Muscle of leg (tissue), 11 donors: ENCODE data around the gene GPC5. TPM values are rescaled to one million over a fixed set of nuclear protein-coding genes. Genes with fewer than 3 reads are reported as not detected.

Source experiments
- DNase-seq: peaks from one replicate; pipeline ENCODE4 v3.0.0; 2013
- H3K27ac ChIP-seq: one replicate; pipeline ENCODE4 v1.5.1; 2013; ENCODE audit warnings: mild to moderate bottlenecking, low read length, control low read depth
- H3K27me3 ChIP-seq: one replicate; pipeline ENCODE4 v1.6.1; 2013; ENCODE audit warnings: low read length; ENCODE audit not compliant: control insufficient read depth, insufficient read depth
- H3K36me3 ChIP-seq: one replicate; pipeline ENCODE4 v1.6.1; 2013; ENCODE audit warnings: low read length; ENCODE audit not compliant: control insufficient read depth, insufficient read depth
- H3K4me1 ChIP-seq: one replicate; pipeline ENCODE4 v1.6.1; 2013; ENCODE audit warnings: low read length; ENCODE audit not compliant: control insufficient read depth, insufficient read depth
- H3K4me3 ChIP-seq: one replicate; pipeline ENCODE4 v1.5.1; 2013; ENCODE audit warnings: low read length, control low read depth
- H3K9me3 ChIP-seq: replicated peaks from 2 replicates; pipeline ENCODE4 v1.6.1; 2013; ENCODE audit warnings: low read depth, low read length; ENCODE audit not compliant: control insufficient read depth
- WGBS: methylation state at CpG from one replicate; pipeline ENCODE4 v1.1.5; 2013; ENCODE audit warnings: missing lambda C conversion rate; ENCODE audit not compliant: insufficient coverage; 5-methylcytosine and 5-hydroxymethylcytosine counted together
- polyA plus RNA-seq, 8 donors: library from polyadenylated mRNA; unstranded; fragments of 120-200 nt; gene quantifications; one replicate each; pipeline versions ENCODE4 v1.2.1 to v1.2.3, GENCODE V29; 2013; ENCODE audit warnings: inconsistent platforms in 1 of 8, low replicate concordance in 1 of 8; ENCODE audit not compliant: insufficient read length in 8 of 8, insufficient read depth in 1 of 8
- total RNA-seq: library from RNA; stranded (reverse); fragments of 120-200 nt; gene quantifications from one replicate; pipeline ENCODE4 v1.2.4, GENCODE V29; 2013

Gene GPC5
- total and polyA plus RNA-seq, 9 donors = 0.15 to 2.1 (median 0.40) TPM

DNA sequence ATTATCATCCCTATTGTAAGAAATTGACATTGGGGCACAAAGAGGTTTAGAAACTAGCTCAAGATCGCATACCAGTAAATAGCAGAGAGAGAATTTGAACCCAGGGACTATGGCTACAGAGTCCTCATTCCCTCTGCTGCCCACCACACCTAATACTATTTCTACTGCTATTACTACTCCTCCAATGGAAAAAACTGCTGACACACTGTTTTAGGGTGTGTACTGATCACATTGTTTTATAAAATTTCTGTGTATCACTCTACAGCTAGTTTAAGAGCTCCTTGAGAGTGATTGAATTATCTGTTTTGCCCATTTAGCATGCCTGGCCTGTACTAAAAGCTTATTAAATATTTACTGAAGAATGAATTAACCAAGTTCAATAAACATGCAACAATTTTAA is 552.4 kb downstream of the GPC5 start:
- no peaks in the 10 kb centered on the region for H3K4me1 ChIP-seq
- no peak overlapping the region for H3K4me3 ChIP-seq
- WGBS = no CpG with 5 or more reads among the region's 1 CpG
- no peak overlapping the region for H3K27ac ChIP-seq
- no peaks in the 10 kb centered on the region for H3K27me3 ChIP-seq
- DNase-seq = no peak
- H3K9me3 ChIP-seq = no peaks in the 10 kb centered on the region
- H3K36me3 ChIP-seq = no peaks in the 10 kb centered on the region

DNA sequence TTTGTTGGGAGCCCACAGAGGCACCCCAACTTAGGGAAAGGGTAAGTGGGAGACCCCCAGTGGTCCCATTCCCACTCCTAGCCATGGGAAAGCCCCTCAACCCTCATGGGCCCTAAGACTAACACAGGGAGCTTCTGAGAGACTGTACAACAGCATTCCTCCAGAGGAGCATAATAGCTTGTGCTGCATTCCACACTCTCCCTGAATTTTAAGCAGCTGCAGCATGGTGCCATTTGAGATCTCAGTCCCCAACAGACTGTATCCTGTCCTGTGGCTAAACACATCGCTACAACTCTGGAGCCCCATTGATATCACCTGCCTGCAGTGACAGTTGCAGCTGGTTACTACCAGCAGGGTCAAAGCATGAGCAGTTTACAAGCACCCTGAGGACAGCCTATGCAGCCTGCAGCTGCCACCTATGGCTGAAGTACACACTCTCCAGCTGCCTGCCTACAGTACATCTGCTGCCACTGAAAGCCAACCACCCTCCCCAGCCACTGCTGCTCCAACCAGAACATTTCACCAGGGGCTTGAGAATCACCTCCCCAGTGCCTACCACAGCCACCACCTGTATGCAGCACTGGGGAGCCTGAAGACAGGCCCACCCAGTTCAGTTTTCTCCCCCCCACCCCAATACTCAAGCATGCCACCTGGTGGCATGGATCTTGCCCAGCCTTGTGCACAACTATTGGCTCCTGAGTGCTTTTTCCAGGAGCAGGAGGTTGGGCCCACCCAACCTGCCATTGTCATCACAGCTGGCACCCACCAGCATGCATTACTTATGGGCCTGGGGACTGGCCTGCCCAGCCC is 557.3 kb downstream of the GPC5 start:
- no peak for DNase-seq
- Histone ChIP-seq H3K36me3 (no peaks in the 10 kb centered on the region), H3K4me1 (no peaks in the 10 kb centered on the region), H3K27ac (no peak overlapping the region), H3K4me3 (no peak overlapping the region), H3K27me3 (no peaks in the 10 kb centered on the region), H3K9me3 (no peaks in the 10 kb centered on the region)
- WGBS = 92% methylated on average over 1 of the region's 1 CpG

DNA sequence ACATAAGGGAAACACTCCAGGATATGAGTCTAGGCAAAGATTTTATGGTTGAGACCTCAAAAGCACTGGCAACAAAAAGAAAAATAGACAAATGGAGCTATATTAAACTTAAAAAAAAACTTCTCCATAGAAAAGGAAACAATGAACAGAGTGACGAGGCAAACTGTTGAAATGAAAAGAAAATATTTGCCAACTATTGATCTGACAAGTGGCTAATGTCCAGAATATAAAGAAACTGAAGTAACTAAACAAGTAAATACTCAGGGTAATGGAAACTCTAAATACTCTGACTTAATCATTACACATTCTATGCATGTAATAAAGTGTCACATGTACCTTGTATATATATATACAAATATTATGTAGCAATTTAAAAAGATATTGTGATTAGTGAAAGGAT is 562.5 kb downstream of the GPC5 start:
- no peak overlapping the region for H3K4me3 ChIP-seq
- no peaks in the 10 kb centered on the region for H3K36me3 ChIP-seq
- no CpG with 5 or more reads among the region's 1 CpG for WGBS
- H3K27ac ChIP-seq = no peak overlapping the region
- no peaks in the 10 kb centered on the region for H3K4me1 ChIP-seq
- no peaks in the 10 kb centered on the region for H3K9me3 ChIP-seq
- H3K27me3 ChIP-seq = no peaks in the 10 kb centered on the region
- no peak for DNase-seq

DNA sequence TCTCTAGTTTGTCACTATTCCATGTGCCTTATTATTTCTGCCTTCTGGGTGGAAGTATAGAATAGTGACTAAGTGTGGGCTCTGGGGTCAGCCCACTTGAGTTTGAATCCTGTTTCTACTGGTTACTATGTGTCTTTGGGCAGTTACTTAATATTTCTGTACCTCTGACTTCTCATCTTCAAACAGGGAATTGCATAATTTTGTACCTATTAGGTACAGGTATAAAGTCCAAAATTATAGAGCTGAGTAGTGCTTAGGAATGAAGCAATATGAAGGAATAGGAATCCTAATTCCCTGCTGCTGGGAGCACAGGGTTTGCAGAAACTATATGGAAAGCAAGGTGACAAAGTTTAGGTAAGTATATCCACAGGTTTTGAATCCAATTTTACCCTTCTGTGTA is 564.5 kb downstream of the GPC5 start:
- Histone ChIP-seq H3K27ac (no peak overlapping the region), H3K4me3 (no peak overlapping the region), H3K4me1 (no peaks in the 10 kb centered on the region), H3K36me3 (no peaks in the 10 kb centered on the region), H3K9me3 (no peaks in the 10 kb centered on the region), H3K27me3 (no peaks in the 10 kb centered on the region)
- DNase-seq = no peak

DNA sequence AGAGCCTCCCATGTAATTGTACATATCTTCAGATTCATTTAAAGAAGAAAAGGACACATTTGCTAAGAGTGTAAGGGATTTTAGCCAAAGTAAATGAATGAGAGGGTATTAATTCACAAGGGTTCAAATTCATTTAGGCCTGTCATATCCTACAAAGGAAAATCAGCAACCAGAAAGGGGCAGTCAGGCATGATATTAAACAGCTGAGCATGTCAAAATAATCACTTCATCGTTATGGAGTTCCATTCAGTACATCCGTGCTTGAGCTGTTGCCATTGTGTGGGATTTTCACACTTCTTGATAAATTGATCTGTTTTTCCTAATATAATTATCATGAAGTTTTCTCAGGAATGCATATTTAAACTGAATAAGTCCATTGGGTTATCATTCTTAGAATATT is 567.1 kb downstream of the GPC5 start:
- H3K4me3 ChIP-seq = no peak overlapping the region
- no peaks in the 10 kb centered on the region for H3K4me1 ChIP-seq
- no peaks in the 10 kb centered on the region for H3K36me3 ChIP-seq
- no CpG with 5 or more reads among the region's 2 CpGs for WGBS
- no peak for DNase-seq
- H3K27me3 ChIP-seq = no peaks in the 10 kb centered on the region
- no peak overlapping the region for H3K27ac ChIP-seq
- no peaks in the 10 kb centered on the region for H3K9me3 ChIP-seq

DNA sequence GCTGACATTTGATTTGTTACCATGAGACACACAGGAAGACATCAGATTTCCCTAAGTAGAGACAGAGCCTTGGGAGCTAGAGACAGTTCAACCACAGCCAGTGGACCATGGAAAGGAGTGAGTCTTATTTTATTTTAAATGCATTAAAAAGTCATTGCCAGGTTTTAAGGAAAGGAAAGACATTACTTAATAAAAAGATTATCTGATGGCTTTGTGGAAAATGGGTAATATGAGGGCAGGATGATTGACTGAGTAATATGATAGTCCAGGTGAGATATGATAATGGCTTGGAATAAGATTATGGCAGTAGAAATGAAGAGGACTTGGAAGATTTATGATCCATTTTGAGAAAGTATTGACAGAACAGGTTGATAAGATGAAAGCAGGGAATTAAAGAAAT is 580.1 kb downstream of the GPC5 start:
- no peak for DNase-seq
- Histone ChIP-seq H3K9me3 (peaks cover 2% of the 10 kb centered on the region), H3K4me3 (no peak overlapping the region), H3K36me3 (no peaks in the 10 kb centered on the region), H3K4me1 (no peaks in the 10 kb centered on the region), H3K27ac (no peak overlapping the region), H3K27me3 (no peaks in the 10 kb centered on the region)

DNA sequence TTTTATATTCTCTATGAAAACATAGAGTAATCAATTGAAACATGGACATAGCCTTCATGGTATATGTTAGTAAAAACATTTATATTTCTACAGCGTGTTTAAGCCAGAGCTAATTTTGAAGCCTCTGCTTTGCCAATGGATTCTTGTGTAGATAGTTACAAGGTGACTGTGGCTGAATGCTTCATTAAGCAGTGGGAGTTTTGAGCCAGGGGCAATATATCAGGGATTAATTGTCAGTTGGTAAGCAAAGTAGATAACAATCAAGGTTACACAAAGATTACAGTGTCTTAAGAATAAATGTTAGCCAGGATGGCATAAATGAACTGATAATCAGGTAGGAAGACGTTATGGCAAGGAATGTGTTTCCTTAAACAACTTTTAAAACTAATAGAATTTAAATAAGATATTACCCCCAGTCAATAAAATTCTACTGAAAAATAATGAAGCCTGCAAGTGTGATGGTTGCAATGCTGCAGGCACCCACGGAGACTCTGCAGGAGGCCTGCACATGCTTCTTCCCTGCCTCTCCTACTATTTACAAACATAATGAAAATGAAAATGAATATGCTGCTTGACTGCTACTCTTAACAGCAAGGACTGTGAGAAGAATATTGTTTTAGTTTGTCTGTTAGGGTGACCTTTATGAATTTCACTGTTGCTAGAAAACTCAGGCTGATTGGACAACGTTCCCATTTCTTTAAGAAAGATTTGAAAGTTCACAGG is 588.5 kb downstream of the GPC5 start:
- no peaks in the 10 kb centered on the region for H3K27me3 ChIP-seq
- WGBS = no CpG with 5 or more reads among the region's 4 CpGs
- H3K9me3 ChIP-seq = no peaks in the 10 kb centered on the region
- no peaks in the 10 kb centered on the region for H3K36me3 ChIP-seq
- H3K4me1 ChIP-seq = no peaks in the 10 kb centered on the region
- no peak overlapping the region for H3K27ac ChIP-seq
- DNase-seq = no peak
- no peak overlapping the region for H3K4me3 ChIP-seq

DNA sequence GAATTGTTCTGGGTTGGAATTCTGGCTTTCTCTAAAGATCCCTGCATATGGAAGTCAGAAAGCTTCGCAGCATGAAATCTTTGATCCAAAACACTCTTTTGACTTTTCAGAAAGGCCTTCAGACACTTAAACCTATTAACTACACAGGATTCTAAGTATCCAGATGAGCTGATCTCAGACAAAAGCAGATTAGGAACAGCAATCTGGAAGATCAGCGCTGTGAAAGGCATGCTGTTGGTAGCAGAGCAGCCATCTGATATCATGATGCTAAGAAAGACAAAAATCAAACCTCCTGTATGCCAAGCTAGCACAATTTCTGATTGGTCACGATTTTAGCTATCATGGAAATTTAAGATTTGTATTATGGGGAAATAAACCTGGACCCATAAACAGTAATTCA is 589.9 kb downstream of the GPC5 start:
- no peaks in the 10 kb centered on the region for H3K4me1 ChIP-seq
- no peaks in the 10 kb centered on the region for H3K27me3 ChIP-seq
- H3K27ac ChIP-seq = no peak overlapping the region
- DNase-seq = no peak
- no CpG with 5 or more reads among the region's 3 CpGs for WGBS
- H3K4me3 ChIP-seq = no peak overlapping the region
- H3K36me3 ChIP-seq = no peaks in the 10 kb centered on the region
- no peaks in the 10 kb centered on the region for H3K9me3 ChIP-seq

DNA sequence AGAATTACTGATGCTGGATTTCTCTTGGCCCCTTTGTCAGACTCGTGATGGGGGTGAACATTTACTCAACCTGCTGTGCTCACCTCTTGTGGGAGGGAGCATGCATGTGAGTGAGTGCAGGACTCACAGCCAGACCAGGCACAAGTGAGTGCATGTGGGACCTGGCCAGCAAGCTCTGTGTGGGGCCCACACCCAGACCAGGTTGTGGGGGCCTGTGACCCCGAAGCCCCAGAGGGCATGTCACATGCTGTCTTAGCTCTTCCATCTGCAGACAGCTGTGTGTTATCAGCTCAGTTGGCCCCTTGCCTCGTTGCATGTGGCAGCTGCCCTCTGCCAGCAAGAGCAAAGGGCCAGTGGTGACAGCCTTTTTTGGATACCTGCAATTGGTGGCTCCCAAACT is 614.4 kb downstream of the GPC5 start:
- no peak for DNase-seq
- WGBS = 74% methylated on average over 3 of the region's 3 CpGs

DNA sequence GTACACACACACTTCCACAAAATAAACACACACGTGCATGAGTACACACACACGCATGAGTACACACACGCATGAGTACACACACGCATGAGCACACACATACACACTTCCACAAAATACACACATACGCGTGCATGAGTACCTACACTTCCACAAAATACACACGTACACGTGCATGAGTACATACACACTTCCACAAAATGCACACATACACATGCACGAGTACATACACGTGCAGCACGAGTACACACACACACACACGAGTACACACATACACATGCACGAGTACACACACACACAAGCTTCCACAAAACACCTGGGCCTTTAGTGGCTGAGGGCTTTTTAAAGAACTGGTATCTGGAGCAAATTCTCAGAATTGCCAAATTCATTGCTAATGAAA is 619.3 kb downstream of the GPC5 start:
- DNase-seq = no peak
- H3K27ac ChIP-seq = no peak overlapping the region
- 94% methylated on average over 9 of the region's 13 CpGs for WGBS
- no peak overlapping the region for H3K4me3 ChIP-seq
- H3K9me3 ChIP-seq = no peaks in the 10 kb centered on the region
- no peaks in the 10 kb centered on the region for H3K4me1 ChIP-seq
- no peaks in the 10 kb centered on the region for H3K27me3 ChIP-seq
- no peaks in the 10 kb centered on the region for H3K36me3 ChIP-seq

More for the DNA sequence above, 614.4 kb downstream of the GPC5 start:
- Histone ChIP-seq H3K27ac (no peak overlapping the region), H3K4me1 (no peaks in the 10 kb centered on the region), H3K9me3 (no peaks in the 10 kb centered on the region), H3K4me3 (no peak overlapping the region), H3K27me3 (no peaks in the 10 kb centered on the region), H3K36me3 (no peaks in the 10 kb centered on the region)
